CD4-positive, alpha-beta T cell treated with Interleukin-4 for 4 hours (primary cell): ENCODE measurements around the gene CHRNA9.
"Not testable (repeated sequence)": the region's sequence is repeated elsewhere in the genome, so short reads cannot be mapped to it uniquely, and the experiment has no call there.

Source experiments
- DNase-seq: peaks from one replicate; pipeline ENCODE4 v3.0.0-alpha.2; 2020

The CHRNA9 gene, protein sequence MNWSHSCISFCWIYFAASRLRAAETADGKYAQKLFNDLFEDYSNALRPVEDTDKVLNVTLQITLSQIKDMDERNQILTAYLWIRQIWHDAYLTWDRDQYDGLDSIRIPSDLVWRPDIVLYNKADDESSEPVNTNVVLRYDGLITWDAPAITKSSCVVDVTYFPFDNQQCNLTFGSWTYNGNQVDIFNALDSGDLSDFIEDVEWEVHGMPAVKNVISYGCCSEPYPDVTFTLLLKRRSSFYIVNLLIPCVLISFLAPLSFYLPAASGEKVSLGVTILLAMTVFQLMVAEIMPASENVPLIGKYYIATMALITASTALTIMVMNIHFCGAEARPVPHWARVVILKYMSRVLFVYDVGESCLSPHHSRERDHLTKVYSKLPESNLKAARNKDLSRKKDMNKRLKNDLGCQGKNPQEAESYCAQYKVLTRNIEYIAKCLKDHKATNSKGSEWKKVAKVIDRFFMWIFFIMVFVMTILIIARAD

DNA sequence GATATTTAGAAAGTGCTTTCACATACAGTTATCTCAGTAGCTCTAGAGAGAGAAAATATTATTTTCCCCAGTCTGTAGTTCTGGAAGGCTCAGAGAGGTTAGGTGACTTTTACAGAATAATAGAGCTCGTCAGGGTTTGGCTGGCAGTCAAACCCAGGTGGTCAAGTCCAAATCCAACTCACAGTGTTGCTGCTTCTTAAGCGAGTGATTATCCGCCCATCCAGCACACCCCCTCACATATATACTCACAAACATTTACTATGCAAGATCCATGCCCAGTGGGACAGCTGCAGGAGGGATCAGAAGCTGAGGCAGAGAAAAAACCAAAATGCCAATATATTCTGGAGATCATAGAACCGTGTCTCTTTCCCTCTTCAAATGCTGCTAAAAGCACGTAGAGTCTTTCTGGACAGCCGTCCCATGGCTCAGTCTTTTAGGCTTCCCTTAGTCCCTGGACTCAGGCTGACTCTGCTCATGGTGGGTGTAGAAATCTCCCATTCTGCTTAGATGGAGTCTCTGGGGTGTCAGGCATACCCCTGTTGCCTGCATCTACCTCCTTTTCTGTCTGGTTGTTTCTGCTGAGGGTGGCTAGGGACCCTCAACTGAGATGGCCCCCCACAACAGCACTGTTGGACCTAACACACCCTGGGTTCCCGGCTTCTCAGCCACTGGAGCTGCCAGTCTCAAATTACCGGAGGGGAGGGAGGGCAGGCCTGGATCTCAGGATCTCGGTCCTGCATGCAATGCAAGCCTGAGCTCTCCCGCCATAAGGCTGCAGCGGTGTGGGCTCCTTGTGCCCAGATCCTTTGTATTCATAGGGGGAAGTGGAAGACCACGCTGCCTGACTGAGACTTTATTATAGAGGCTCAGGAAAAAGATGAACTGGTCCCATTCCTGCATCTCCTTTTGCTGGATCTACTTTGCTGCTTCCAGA lies at the start of gene CHRNA9:
CHRNA9 (plus strand) TSS at position 743 of the 934 bp plus-strand sequence; CDS start at position 878, 135 bp downstream.
- DNase-seq = no peak

DNA sequence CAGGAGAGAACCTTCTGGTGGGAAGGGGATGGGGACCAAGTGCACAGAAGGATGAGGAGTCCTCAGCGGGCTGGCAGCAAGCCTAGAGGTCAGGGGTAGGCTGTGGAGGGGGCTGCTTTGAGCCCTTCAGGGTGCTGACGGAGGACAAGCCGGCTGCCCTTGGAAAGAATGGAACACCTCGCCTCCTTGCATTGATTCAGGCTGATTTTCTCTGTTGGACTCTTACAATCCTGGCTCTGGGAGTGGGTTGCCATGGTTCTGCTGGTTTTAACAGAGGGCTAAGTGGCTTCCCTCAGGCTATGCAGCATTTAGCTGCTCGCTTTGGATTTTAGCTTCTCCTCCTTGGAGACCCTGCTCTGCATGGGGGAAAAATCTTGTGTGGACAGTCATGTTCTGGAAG lies 49.4 kb upstream of the CHRNA9 start:
- DNase-seq = no peak

DNA sequence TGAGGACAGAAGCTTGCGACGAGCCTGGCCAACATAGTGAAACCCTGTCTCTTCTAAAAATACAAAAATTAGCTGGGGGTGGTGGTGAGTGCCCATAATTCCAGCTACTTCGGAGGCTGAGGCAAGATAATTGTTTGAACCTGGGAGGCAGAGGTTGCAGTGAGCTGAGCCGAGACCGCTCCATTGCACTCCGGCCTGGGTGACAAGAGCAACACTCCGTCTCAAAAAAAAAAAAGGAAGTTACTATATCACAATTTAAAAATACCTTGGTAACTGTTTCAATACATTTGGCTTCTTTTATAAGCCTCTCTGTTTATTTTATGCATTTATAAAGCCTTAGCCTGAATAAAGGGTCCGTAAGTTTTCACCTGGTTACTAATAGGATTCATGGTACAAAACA lies 46.6 kb upstream of the CHRNA9 start:
- no peak for DNase-seq

DNA sequence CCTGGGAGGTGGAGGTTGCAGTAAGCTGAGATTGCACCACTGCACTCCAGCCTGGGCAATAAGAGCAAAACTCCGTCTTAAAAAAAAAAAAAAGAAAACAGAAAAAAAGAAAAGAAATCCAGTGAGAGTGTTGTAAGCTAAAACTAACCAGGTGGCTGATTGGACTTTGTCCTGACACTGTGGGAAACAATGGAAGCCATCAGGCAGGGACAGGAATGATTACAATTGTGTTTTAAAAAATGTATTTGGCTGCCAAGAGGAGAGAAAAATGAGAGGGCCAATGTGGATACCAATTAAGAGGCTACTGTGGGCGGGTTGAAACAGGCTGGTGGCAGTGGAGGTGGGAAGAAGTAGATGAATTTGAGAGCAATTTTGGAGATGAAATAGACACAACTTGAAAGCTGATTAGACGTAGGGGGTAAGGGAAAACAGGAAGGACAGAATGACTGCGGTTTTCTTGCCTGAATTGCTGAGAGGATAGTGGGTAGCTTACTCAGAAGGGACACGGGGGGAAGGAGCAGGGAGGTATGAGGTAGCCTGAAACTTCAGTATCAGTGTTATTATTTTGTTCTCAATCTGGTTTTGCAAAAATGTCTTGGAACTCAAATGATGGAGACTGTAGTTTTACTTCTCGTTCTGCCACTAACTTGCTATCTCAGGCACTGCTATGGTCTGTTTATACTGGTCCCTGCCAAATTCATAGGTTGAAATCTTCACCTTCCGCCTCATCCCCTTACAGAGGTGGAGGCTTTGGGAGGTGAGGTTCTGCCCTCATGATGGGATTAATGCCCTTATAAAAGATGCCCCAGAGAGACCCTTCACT lies 45.6 kb upstream of the CHRNA9 start:
- DNase-seq = peak; percentile 40

DNA sequence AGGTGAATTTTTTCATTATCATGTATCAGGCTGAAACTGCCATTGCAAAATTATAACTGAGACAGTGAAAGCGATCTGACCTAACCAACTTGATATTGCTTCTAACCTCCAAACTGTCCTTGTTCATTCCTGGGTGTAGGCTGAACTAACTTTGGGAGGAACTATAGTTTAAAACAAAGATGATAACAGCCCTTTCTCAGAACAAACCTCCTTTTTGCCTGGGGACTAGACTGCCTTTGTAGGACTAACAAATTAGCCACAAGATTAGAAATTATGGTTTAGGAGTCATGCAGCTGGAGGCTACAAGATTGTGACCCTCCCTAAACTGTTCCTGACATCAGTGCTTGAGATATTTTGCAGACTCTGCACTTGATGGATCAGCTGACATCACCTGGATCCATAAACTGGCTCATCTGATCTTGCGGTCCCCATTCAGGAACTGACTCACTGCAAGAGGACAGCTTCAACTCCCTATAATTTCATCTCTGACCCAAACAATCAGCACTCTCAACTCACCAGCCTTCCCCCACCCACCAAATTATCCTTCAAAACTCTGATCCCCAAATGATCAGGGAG lies 44.4 kb upstream of the CHRNA9 start:
- peak; percentile 46 for DNase-seq

DNA sequence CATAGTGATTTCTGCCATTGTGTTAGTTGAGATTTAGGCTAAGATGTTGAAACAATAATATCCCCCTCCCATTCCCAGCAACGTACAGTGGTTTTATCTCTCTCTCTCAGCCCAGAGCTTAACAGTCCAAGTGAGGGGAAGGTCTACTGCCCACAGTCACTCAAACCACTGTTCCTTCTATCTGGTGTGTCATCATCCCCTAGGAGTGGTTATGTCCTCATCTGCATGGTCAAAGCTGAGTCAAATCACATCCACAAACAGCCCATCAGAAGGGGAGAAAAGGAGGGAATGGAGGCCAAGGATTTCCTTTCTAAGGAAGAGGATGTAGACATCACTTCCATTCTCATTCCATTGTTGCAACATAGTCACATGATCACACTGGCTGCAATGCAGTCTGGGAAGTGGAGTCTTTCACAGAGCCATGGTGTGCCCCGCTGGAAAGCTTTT lies 42.8 kb upstream of the CHRNA9 start:
- DNase-seq = no peak

DNA sequence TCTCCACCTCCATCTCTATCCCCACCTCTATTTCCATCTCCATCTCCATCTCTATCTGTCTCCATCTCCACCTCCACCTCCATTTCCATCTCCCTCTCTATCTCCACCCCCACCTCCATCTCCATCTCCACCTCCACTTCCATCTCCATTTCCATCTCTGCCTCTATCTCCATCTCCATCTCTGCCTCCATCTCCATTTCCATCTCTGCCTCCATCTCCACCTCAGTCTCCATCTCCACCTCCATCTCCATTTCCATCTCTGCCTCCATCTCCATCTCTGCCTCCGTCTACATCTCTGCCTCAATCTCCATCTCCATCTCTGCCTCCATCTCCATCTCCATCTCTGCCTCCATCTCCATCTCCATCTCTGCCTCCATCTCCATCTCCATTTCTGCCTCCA lies 40.8 kb upstream of the CHRNA9 start:
- no peak for DNase-seq

DNA sequence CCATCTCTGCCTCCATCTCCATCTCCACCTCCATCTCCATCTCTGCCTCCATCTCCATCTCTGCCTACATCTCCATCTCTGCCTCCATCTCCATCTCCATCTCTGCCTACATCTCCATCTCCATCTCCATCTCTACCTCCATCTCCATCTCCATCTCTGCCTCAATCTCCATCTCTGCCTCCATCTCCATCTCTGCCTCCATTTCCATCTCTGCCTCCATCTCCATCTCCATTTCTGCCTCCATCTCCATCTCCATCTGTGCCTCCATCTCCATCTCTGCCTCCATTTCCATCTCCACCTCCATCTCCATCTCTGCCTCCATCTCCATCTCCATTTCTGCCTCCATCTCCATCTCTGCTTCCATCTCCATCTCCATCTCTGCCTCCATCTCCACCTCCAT lies 40.1 kb upstream of the CHRNA9 start:
- not testable (repeated sequence) for DNase-seq

DNA sequence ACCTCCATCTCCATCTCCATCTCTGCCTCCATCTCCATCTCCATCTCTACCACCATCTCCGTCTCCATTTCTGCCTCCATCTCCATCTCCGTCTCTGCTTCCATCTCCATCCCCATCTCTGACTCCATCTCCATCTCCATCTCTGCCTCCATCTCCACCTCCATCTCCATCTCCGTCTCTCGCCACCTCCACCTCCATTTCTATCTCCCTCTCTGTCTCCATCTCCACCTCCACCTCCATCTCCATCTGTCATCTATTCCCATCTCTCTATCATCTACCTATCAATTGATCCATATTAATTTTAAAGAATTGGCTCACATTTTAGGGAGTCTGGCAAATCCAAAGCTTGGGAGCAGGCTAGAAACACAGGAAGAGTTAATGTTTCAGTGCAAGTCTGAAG lies 39.6 kb upstream of the CHRNA9 start:
- DNase-seq = no peak

DNA sequence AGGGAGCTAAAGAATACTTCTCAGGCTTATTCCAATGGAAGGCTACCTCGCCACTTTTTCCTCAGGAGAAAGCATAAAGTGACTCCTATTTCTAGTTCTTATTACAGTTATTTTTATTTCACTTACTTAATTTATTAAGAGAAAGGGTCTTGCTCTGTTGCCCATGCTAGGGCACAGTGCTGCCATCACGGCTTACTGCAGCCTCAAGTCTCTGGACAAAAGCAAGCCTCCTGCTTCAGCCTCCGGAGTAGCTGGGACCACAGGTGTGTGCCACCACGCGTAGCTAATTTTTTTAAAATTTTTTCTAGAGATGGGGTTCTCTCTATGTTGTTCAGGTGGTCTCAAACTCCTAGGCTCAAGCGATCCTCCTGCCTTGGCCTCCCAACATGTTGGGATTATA lies 36.0 kb upstream of the CHRNA9 start:
- DNase-seq = no peak

DNA sequence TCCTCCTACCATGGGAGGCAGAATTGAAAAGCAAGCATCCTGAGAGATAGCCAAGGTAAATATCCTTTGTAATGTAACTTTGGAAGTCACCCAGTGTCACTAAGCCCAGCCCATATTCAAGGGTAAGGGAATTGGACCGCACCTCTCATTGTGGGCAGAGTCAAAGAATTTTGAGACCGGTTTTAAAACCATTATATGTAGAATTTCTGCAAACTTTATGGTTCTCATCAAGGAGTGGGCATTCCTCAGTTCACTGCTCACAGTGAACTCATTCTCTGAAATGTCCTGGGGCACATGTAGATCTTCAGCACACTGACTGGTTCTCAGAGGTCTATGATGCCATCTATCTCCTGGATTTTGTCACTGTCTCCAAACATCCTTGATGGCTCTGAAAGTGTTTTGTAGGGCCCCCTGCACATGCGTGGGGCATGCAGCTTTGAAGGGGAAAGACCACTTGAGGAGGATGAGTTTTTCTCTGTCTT lies 35.3 kb upstream of the CHRNA9 start:
- DNase-seq = no peak

DNA sequence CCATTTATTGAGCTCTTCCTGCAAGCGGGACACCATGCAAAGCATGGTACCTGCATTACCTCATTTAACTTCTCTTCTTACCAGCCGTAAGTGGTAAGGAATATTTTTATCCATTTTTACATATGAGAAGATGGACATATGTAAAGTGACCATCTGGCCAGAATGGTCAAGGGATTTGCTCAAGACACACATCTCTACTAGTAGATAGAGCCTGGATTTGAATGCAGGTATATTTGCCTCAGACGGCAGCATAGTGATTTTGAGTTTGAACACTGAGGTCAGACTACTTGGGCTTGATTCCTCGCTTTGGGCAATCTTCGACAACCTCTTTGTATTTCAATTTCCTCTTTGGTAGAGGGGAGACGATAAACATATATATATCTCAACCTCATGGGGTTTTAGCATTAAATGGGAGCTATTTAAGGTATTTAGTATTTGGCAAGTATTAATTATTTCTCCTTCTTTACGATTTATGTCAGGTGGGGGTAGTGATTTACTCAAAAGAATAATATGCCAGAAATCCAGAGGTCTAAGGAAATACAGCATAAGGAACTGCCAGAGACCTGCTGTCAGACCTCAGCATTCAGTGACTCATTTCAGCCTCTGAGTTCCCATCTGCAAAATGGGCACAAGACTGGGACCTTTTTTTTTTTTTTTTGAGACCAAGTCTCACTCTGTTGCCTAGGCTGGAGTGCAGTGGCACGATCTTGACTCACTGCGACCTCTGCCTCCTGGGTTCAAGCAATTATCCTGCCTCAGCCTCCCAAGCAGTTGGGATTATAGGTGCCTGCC lies 34.6 kb upstream of the CHRNA9 start:
- no peak for DNase-seq

DNA sequence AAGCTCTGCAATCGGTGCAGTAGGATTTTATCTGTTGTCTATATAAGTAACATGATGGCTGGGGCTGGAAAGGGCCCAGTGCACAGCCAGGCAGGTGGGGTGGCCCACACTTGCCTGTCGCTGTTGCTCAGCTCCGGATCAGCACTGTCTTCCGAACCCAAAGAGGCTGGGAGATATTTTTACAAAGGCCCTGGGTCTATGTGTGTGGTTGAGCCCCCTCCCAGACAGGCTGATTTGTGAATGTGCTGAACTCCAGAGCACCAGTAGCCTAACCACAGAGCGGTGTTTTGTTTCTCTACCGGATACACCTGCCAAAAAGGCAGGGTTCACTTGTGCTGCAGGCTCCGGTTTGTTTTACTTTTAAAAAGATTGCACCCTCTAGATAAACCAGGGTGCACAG lies 33.5 kb upstream of the CHRNA9 start:
- peak; percentile 91 for DNase-seq

DNA sequence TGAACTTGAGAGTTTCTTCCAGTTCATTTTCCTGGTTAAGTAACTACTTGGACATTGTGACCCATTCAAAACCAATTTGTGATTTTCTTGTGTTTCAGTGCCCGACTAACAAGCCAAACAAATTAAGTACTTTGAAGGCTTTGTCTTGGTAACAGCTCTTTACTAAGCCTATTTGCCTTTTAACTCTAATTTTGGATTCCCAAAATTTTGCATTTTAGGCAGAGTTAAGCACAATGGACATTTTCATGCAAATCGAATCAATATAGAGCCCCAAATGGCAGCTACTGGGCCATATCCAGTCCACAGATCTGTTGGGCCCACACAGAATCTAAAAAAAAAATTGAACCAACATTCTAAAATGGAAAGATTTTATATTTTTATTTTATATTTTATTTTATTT lies 31.4 kb upstream of the CHRNA9 start:
- no peak for DNase-seq

DNA sequence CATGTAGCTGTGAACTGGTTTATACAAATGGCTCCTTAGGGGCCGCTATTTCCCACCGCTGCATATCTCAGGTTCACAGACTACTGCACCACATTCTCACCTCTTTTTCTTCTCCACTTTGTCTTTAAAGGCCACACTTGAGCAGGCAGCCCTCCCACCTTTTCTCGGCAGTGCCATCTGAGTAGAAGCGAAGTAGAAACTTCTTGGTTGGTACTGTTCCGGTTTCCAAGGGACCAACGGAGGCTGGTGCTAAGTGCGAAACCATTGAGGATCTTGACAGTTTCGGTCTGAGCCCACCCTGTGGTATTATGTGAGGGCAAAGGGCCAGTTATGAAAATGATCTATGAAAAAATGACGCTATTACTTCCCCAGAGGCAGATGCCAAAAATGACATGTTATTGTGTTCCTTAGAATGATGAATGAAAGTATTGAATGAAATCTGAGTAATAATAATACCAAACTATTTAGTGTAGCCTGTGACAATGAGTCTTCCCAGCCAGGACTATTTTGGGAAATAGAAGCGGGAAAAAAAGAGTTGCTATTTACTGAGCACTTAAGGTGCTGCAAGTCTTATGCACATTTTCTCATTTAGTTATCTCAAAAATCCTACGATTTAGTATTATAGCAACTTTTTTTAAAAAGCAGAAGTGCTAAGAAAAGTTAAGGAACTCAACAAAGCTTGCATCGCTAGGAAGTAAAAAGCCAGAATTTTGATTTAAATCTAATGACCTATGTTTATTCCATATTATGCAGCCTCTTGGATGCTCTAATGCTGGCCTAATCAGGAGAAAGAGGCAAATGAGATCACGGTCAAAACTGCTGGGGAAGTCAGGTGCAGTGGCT lies 29.6 kb upstream of the CHRNA9 start:
- peak; percentile 57 for DNase-seq

DNA sequence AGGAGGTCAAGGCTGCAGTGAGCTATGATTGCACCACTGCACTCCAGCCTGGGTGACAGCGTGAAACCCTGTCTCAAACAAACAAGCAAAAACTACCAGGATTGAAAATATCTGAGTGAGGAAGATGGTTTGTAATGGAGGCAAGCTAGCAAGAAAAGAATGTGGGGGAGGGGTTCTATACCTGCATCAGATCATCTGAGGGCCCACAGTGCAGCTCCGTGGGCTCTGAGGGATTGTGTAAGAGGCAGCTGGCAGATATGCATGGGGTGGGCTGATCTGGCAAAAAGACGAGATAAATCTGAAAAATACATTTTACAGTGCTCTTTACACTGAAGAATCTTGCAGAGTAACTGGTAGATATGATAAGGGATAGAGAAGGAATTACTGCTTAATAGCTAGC lies 28.9 kb upstream of the CHRNA9 start:
- no peak for DNase-seq

DNA sequence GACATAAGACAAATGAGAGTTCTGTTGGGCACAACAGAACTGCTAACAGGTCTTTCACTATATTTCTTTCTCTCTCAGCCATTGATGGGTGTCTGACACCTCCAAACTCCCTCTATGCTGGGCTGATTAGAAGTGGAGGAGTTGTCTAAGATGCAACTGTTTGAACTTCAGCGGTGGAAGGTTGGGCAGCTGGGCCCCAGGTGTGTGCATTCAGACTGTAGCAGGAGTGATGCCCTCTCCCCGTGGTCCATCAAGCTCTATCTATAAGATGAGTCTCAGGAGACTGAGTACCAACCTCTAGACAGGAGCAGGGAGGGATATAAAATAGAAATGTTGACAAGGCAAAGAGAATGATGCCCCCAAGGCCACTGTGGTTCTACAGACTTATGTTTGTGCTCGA lies 28.2 kb upstream of the CHRNA9 start:
- no peak for DNase-seq

DNA sequence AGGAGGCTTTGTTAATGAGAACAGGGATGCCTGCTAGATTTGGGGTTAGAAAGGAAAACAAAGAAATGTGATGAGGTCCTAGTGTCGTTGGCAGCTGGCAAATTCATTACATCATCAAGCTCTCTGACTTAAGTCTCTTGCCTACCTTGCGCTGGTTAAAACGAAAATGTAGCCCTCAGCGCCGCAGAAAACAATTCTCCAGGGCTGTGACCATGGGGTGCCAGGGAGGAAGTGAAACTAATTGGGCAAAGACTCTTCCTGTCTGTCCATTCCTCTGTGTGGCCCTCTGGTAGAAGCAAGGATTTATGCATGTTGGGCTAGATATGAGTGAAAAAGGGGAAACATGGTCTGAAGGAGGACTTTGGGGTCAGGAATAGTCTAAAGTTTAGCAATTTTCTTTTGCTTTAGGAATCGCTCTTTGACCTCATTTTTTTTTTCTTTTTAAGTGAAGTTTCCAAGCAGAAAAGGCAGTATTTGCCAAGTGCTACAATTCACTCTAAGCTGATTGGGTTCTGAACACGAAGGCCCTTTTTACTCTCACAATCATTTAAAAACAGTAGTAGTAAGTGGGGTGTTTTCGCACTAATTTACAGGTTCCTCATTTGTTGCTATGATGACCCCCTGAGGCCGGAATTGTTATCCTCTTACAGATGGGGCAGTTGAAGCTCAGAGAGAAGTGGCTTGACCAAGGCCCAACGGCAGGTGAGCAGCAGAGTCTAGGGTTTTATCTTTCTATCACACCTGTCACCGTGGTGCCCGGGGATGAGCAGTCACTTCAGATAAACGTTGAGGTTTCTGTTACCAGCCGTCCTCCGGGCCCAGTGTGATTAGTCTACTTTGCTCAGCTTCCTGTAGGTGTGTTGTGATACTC lies 27.3 kb upstream of the CHRNA9 start:
- DNase-seq = peak; percentile 85

DNA sequence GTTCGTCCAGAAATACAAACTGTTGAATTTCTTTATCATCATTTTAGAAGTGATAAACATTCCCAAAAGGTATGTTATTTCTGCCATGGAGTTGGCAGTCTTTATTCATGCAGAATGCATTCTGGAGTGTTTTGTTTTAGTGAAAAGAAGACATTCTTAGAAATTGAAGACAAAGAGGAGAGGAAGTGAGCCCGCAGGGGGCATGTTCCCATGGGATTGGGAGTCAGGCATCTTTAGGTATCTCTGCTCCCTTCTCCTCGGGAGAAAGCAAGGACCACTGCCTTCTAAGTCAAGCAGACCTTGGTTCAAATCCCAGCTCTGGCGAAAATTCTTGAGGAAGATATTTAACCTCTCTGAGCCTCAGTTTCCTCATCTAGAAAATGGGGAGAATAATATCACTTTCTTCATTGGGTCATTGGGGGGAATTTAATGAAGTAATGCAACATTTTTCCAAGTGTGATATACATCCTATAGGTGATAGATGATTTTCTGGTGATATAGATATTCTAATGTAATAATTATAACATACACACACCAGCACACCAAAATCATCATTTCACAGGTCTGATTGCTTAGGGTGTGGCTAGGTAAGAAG lies 26.5 kb upstream of the CHRNA9 start:
- no peak for DNase-seq
